SK-N-SH (cell line): ENCODE results near the gene APC. TPM values are rescaled to one million over a fixed set of nuclear protein-coding genes. Genes with fewer than 3 reads are reported as not detected.

Source experiments
- CTCF ChIA-PET: fragments of 300-600, 350-600 bp; formaldehyde crosslinking; extraction: SDS; loops from one replicate; lab custom pipeline; 2021; lab: Yijun Ruan, JAX
- POLR2A ChIA-PET: fragments of 350-600 bp; sonication (Branson Sonifier 250); formaldehyde crosslinking; extraction: SDS; loops from one replicate; lab custom pipeline; 2020; ENCODE audit warnings: antibody characterized with exemption, inconsistent platforms; lab: Yijun Ruan, JAX
- DNase-seq: peaks from one replicate; pipeline ENCODE4 v3.0.0; 2012
- H2AFZ ChIP-seq: fragments of 200-600 bp; sonication (generic); 2 replicates; pipeline ENCODE4 v1.8.1; 2016; ENCODE audit warnings: antibody characterized with exemption, mild to moderate bottlenecking, low read depth
- H3F3A ChIP-seq: fragments of 200-600 bp; sonication (generic); replicated peaks from 2 replicates; pipeline ENCODE3; 2016; ENCODE audit warnings: antibody characterized with exemption, mild to moderate bottlenecking; ENCODE audit not compliant: insufficient read depth
- H3K27ac ChIP-seq, 2 experiments: fragments of 200-500 bp in 1 of 2; fragments of 200-600 bp in 1 of 2; sonication (Bioruptor generic) in 1 of 2; sonication (generic), shearing (Covaris generic) in 1 of 2; 2 replicates each; pipeline versions ENCODE4 v1.5.1 to v1.6.1; 2014 to 2016; ENCODE audit warnings: low read depth in 2 of 2, inconsistent platforms in 1 of 2, low read length in 1 of 2, mild to moderate bottlenecking in 1 of 2, mixed read lengths in 1 of 2
- H3K27me3 ChIP-seq: fragments of 200-600 bp; sonication (generic), shearing (Covaris generic); 2 replicates; pipeline ENCODE4 v1.6.1; 2016; ENCODE audit warnings: mixed run types; ENCODE audit not compliant: insufficient read depth
- H3K36me3 ChIP-seq, 2 experiments: fragments of 200-500 bp in 1 of 2; fragments of 200-600 bp in 1 of 2; sonication (Bioruptor generic) in 1 of 2; sonication (generic) in 1 of 2; replicated peaks in 1 of 2; 2 replicates each; pipeline versions ENCODE3 to v1.5.1; 2014 to 2016; ENCODE audit warnings: low read length in 1 of 2, mild to moderate bottlenecking in 1 of 2; ENCODE audit not compliant: insufficient read depth in 2 of 2, control insufficient read depth in 1 of 2
- H3K4me1 ChIP-seq, 2 experiments: fragments of 200-500 bp in 1 of 2; fragments of 200-600 bp in 1 of 2; sonication (Bioruptor generic) in 1 of 2; sonication (generic), shearing (Covaris generic) in 1 of 2; 2 replicates each; pipeline versions ENCODE4 v1.5.1 to v1.6.1; 2014 to 2016; ENCODE audit warnings: low read depth in 1 of 2, low read length in 1 of 2, mixed run types in 1 of 2; ENCODE audit not compliant: insufficient read depth in 2 of 2, control insufficient read depth in 1 of 2
- H3K4me2 ChIP-seq: fragments of 200-600 bp; sonication (generic), shearing (Covaris generic); 2 replicates; pipeline ENCODE4 v1.6.1; 2017; ENCODE audit warnings: mixed run types
- H3K4me3 ChIP-seq, 2 experiments: fragments of 200-500 bp in 1 of 2; fragments of 200-600 bp in 1 of 2; sonication (Bioruptor generic) in 1 of 2; sonication (generic), shearing (Covaris generic) in 1 of 2; 2 replicates each; pipeline versions ENCODE4 v1.5.1 to v1.8.1; 2014 to 2016; ENCODE audit warnings: low read depth in 2 of 2, inconsistent platforms in 1 of 2, low read length in 1 of 2, mild to moderate bottlenecking in 1 of 2, mixed read lengths in 1 of 2, moderate library complexity in 1 of 2
- H3K79me2 ChIP-seq: fragments of 200-600 bp; sonication (generic); 2 replicates; pipeline ENCODE4 v1.8.1; 2017; ENCODE audit warnings: mild to moderate bottlenecking; ENCODE audit not compliant: insufficient read depth
- H3K9ac ChIP-seq: fragments of 200-600 bp; sonication (generic); 2 replicates; pipeline ENCODE4 v1.6.1; 2017; ENCODE audit warnings: mixed run types
- H3K9me2 ChIP-seq: fragments of 200-600 bp; sonication (generic); 2 replicates; pipeline ENCODE4 v1.6.1; 2017; ENCODE audit warnings: mixed run types
- H3K9me3 ChIP-seq: fragments of 200-600 bp; sonication (generic); 2 replicates; pipeline ENCODE4 v1.6.1; 2017; ENCODE audit warnings: mixed run types, mild to moderate bottlenecking, moderate library complexity
- H4K20me1 ChIP-seq: fragments of 200-600 bp; sonication (generic); 2 replicates; pipeline ENCODE4 v1.6.1; 2017; ENCODE audit warnings: mild to moderate bottlenecking, mixed run types; ENCODE audit not compliant: insufficient read depth
- CHD2 ChIP-seq: fragments of 150-350 bp; IDR thresholded peaks from 2 replicates; pipeline ENCODE4 v1.6.1; 2018; ENCODE audit warnings: low read length; ENCODE audit not compliant: partially characterized antibody
- GABPA ChIP-seq: IDR thresholded peaks from 2 replicates; pipeline ENCODE4 v1.4.0; 2012; ENCODE audit warnings: low read depth, mild to moderate bottlenecking
- GATA2 ChIP-seq: sonication (generic); formaldehyde crosslinking; IDR thresholded peaks from 2 replicates; pipeline ENCODE4 v1.5.0; 2020; ENCODE audit warnings: mild to moderate bottlenecking, missing genetic modification reagents
- NRF1 ChIP-seq: IDR thresholded peaks from 2 replicates; pipeline ENCODE4 v1.6.1; 2012; ENCODE audit warnings: low read depth, mild to moderate bottlenecking, low read length
- YY1 ChIP-seq: IDR thresholded peaks from 2 replicates; pipeline ENCODE4 v1.4.0; 2012; ENCODE audit warnings: low read depth, mild to moderate bottlenecking
- WGBS: methylation state at CpG from one replicate; pipeline ENCODE4 v1.1.6; 2017; ENCODE audit warnings: low lambda C conversion rate; 5-methylcytosine and 5-hydroxymethylcytosine counted together
- polyA plus RNA-seq, 3 experiments: library from polyadenylated mRNA; depleted of rRNA; stranded (reverse); fragments of >200 nt; gene quantifications; 2 replicates each; pipeline ENCODE4 v1.2.3, GENCODE V29; 2012
- small RNA-seq, 7 experiments: library from RNA; depleted of rRNA; stranded (forward); fragments of <200 nt; gene quantifications; one replicate each; pipeline ENCODE3, GENCODE V24; 2012
- TF ChIP-seq, protein P1 (sequence below): IDR thresholded peaks from 2 replicates; pipeline ENCODE4 v1.4.0; 2012; ENCODE audit warnings: low read depth, borderline replicate concordance

The APC gene
- polyA plus RNA-seq, 1 of the 3 experiments (the other 2 are of a cell fraction), result 5.1 TPM

DNA sequence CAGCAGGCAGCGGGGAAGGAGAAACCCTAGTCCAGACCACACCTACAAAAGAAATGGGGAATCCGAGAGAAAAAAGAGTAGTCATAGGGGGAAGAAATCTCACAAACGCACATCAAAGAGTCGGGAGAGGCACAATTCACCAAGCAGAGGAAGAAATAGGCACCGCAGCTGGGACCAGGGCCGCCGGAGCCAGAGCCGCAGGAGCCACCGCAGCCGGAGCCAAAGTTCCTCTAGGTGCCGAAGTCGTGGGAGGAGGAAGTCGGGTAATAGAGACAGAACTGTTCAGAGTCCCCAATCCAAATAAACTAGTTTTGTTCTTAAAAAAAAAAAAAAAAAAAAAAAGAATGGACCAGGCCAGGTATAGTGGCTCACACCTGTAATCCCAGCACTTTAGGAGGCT, 155.1 kb downstream of the APC start:
- CTCF ChIA-PET, result no interaction called here
- Histone ChIP-seq H3K9me3 (no peaks in the 10 kb centered on the region), H3F3A (no peaks in the 10 kb centered on the region), H3K79me2 (peaks cover 52% of the 10 kb centered on the region), H3K27ac (no peak overlapping the region), H3K9ac (no peak overlapping the region), H2AFZ (no peak overlapping the region), H3K36me3 (peaks cover 18 to 32% of the 10 kb centered on the region in 2 experiments), H3K9me2 (no peaks in the 10 kb centered on the region), H3K27me3 (no peaks in the 10 kb centered on the region), H3K4me2 (no peak overlapping the region), H3K4me1 (no peaks in the 10 kb centered on the region), H4K20me1 (peaks cover 15% of the 10 kb centered on the region), H3K4me3 (no peak overlapping the region)
- no peak for DNase-seq
- POLR2A ChIA-PET, result no interaction called here
- WGBS, result 94% methylated on average over 13 of the region's 13 CpGs
- TF ChIP-seq NRF1 (no peak), YY1 (no peak)

DNA sequence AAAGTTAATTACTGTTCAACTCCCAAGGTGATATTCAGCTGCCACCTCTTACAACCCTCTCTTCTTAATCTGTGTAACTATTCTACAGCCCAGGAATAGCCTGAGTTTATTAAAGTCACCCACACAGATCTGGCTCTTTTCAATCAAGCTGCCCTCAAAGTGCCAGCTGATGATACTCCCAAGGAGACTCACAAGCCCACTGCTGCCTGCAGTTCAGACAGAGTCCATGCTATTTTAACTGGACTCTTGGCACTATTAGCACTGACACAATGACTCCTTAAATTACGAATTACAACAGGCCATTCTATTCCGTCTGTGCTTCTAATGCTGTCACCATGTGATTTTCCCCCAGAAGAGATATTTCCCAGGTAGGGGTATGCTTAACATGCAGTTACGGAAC, 158.0 kb downstream of the APC start:
- Histone ChIP-seq H4K20me1 (peaks cover 15% of the 10 kb centered on the region), H3K9ac (no peak overlapping the region), H3K4me2 (no peak overlapping the region)
- 96% methylated on average over 3 of the region's 3 CpGs for WGBS
- TF ChIP-seq CHD2 (no peak), GATA2 (CRISPR knock-in tag) (no peak), GABPA (no peak)
- TF ChIP-seq, protein P1, sequence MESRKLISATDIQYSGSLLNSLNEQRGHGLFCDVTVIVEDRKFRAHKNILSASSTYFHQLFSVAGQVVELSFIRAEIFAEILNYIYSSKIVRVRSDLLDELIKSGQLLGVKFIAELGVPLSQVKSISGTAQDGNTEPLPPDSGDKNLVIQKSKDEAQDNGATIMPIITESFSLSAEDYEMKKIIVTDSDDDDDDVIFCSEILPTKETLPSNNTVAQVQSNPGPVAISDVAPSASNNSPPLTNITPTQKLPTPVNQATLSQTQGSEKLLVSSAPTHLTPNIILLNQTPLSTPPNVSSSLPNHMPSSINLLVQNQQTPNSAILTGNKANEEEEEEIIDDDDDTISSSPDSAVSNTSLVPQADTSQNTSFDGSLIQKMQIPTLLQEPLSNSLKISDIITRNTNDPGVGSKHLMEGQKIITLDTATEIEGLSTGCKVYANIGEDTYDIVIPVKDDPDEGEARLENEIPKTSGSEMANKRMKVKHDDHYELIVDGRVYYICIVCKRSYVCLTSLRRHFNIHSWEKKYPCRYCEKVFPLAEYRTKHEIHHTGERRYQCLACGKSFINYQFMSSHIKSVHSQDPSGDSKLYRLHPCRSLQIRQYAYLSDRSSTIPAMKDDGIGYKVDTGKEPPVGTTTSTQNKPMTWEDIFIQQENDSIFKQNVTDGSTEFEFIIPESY, result no peak
- TF ChIP-seq, all 33 proteins: peak for 0
- no peaks in the 10 kb centered on the region for H3K9me3 ChIP-seq
- no peaks in the 10 kb centered on the region for H3K27me3 ChIP-seq
- H3K27ac ChIP-seq, result no peak overlapping the region
- no peak for DNase-seq
- H3K4me1 ChIP-seq, result no peaks in the 10 kb centered on the region
- H3F3A ChIP-seq, result no peaks in the 10 kb centered on the region
- H3K79me2 ChIP-seq, result peaks cover 25% of the 10 kb centered on the region
- H3K4me3 ChIP-seq, result no peak overlapping the region
- ChIA-PET CTCF (interaction anchor here (0.8 to 3.4 kb wide), 3 partner anchors 9 to 25 kb away, joined by 3 to 14 read pairs (median 5); partner anchors contain the start of gene REEP5), POLR2A (no interaction called here)
- H3K9me2 ChIP-seq, result no peaks in the 10 kb centered on the region
- H3K36me3 ChIP-seq, result peaks cover 30 to 32% of the 10 kb centered on the region in 2 experiments
- H2AFZ ChIP-seq, result no peak overlapping the region

Small RNA genes within 50 kb of the gene (small RNA-seq; reads per million reads assigned to genes)
- gene RNU6-482P, result 0 reads per million in 7 experiments

Other genes with a start within 250 kb of the APC start
- 46.4 and 54.1 TPM in 2 replicates for gene SRP19, start 123.4 kb downstream of the APC start, polyA plus RNA-seq (2012; rRNA removed)
- gene REEP5, start 184.3 kb downstream of the APC start, polyA plus RNA-seq (2012; rRNA removed), result 90.2 and 124 TPM in 2 replicates
- 6.0 and 6.9 TPM in 2 replicates for gene DCP2, start 238.9 kb downstream of the APC start, polyA plus RNA-seq (2012; rRNA removed)